Ishikawa (cell line): ENCODE measurements around the gene SLC6A12.

Experiments
- CEBPB ChIP-seq: IDR thresholded peaks from 2 replicates; pipeline ENCODE4 v1.6.1; 2012
- CREB1 ChIP-seq: IDR thresholded peaks from 2 replicates; pipeline ENCODE4 v1.6.1; 2012; ENCODE audit warnings: low read depth
- EP300 ChIP-seq: IDR thresholded peaks from 2 replicates; pipeline ENCODE4 v1.6.1; 2012; ENCODE audit warnings: borderline replicate concordance
- MAX ChIP-seq: IDR thresholded peaks from 2 replicates; pipeline ENCODE4 v1.6.1; 2012
- RAD21 ChIP-seq: IDR thresholded peaks from 2 replicates; pipeline ENCODE4 v1.6.1; 2012; ENCODE audit warnings: low read depth
- REST ChIP-seq: IDR thresholded peaks from 2 replicates; pipeline ENCODE4 v1.6.1; 2012; ENCODE audit warnings: low read depth, mild to moderate bottlenecking
- TAF1 ChIP-seq: IDR thresholded peaks from 2 replicates; pipeline ENCODE4 v1.6.1; 2012; ENCODE audit warnings: low read depth, mild to moderate bottlenecking
- YY1 ChIP-seq: IDR thresholded peaks from 2 replicates; pipeline ENCODE4 v1.6.1; 2012; ENCODE audit warnings: low read depth

DNA sequence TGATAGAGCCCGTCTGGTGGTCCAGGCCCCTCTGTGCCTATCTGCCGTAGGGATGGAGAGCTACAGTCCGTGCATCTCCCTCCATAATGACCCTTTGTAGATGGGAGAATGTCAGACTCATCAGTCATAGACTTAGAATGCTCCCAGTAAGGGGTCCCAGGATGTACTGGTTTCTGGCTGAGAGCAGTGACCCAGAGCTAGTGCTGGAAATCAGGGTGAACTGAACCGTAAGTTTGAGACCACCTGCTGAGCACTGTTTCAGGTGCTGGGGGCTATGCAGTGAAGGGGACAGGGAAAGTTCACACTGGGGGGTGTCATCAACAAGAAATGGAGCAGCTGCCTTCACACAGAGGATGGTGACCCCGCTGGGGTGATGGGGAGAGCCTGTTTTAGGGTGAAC is 34.1 kb downstream of the SLC6A12 start:
- TF ChIP-seq REST (no peak), CREB1 (no peak), YY1 (no peak), MAX (no peak), TAF1 (no peak), EP300 (peak; percentile 71; the same call in 1 of the 2 replicates), CEBPB (no peak), RAD21 (no peak)
